Natural killer cell (primary cell): ENCODE data around the gene ELP5. TPM values are rescaled to one million over a fixed set of nuclear protein-coding genes. Genes with fewer than 3 reads are reported as not detected.

ENCODE experiments used
- ATAC-seq, 3 donors: fragments of 150-1000 bp in 2 of 3; fragments of 200-7000 bp in 1 of 3; cut with Tn5 transposase; 1 replicate in 1 of 3; 2 replicates in 2 of 3; pipeline ENCODE4 v1.10.0; 2021; ENCODE audit warnings: mild to moderate bottlenecking in 2 of 3, moderate library complexity in 2 of 3
- DNase-seq, 2 donors: peaks; one replicate each; pipeline versions ENCODE4 v3.0.0 to v3.0.0-alpha.2; 2013 to 2021; ENCODE audit warnings: mixed read lengths in 1 of 2
- H3K27ac ChIP-seq: one replicate; pipeline ENCODE4 v1.5.1; 2013; ENCODE audit warnings: mild to moderate bottlenecking, low read length
- H3K27me3 ChIP-seq: one replicate; pipeline ENCODE4 v1.6.1; 2013; ENCODE audit warnings: low read length; ENCODE audit not compliant: control insufficient read depth, insufficient read depth
- H3K36me3 ChIP-seq: one replicate; pipeline ENCODE4 v1.6.1; 2013; ENCODE audit warnings: low read length; ENCODE audit not compliant: control insufficient read depth, insufficient read depth
- H3K4me1 ChIP-seq: one replicate; pipeline ENCODE4 v1.6.1; 2013; ENCODE audit warnings: low read length; ENCODE audit not compliant: control insufficient read depth, insufficient read depth
- H3K4me3 ChIP-seq: one replicate; pipeline ENCODE4 v1.5.1; 2013; ENCODE audit warnings: low read length
- H3K9me3 ChIP-seq: one replicate; pipeline ENCODE4 v1.6.1; 2013; ENCODE audit warnings: low read length; ENCODE audit not compliant: control insufficient read depth, insufficient read depth
- H3K27ac Mint-ChIP-seq, 2 donors: one replicate each; pipeline ENCODE4 v1.8.0; 2022; ENCODE audit warnings: mild to moderate bottlenecking in 2 of 2, mixed read lengths in 2 of 2, moderate library complexity in 1 of 2
- H3K27me3 Mint-ChIP-seq, 2 donors: one replicate each; pipeline ENCODE4 v1.8.0; 2022; ENCODE audit warnings: low read depth in 2 of 2, mixed read lengths in 2 of 2
- H3K36me3 Mint-ChIP-seq: one replicate; pipeline ENCODE4 v1.8.0; 2022; ENCODE audit warnings: mixed read lengths
- H3K4me1 Mint-ChIP-seq, 2 donors: one replicate each; pipeline ENCODE4 v1.8.0; 2022; ENCODE audit warnings: mixed read lengths in 2 of 2
- H3K4me3 Mint-ChIP-seq: one replicate; pipeline ENCODE4 v1.8.0; 2022; ENCODE audit warnings: mild to moderate bottlenecking, moderate library complexity, mixed read lengths
- H3K9me3 Mint-ChIP-seq, 2 donors: one replicate each; pipeline ENCODE4 v1.8.0; 2022; ENCODE audit warnings: mixed read lengths in 2 of 2
- WGBS: methylation state at CpG from one replicate; pipeline ENCODE4 v1.1.7; 2013; ENCODE audit warnings: missing lambda C conversion rate; ENCODE audit not compliant: insufficient coverage; 5-methylcytosine and 5-hydroxymethylcytosine counted together
- intact Hi-C: fragments of 100-400 bp; cut with micrococcal nuclease; formaldehyde crosslinking; loops from one replicate; pipeline ENCODE4 v1.14.2; 2022
- total RNA-seq, 4 donors: library from RNA; stranded (reverse); fragments of 120-200 nt in 1 of 4; gene quantifications; one replicate each; pipeline versions ENCODE4 v1.2.3 to v1.2.4, GENCODE V29; 2013 to 2022
- TF ChIP-seq, protein P1 (sequence below): fragments of 200-600 bp; IDR thresholded peaks from one replicate; pipeline ENCODE4 v1.8.0; 2022; ENCODE audit warnings: antibody characterized with exemption

Gene ELP5
- total RNA-seq, 3 donors from 2014 or later (not counting 1 experiment from before 2014, with no cell fraction given), result 30.1 to 38.5 (median 30.3) TPM

DNA sequence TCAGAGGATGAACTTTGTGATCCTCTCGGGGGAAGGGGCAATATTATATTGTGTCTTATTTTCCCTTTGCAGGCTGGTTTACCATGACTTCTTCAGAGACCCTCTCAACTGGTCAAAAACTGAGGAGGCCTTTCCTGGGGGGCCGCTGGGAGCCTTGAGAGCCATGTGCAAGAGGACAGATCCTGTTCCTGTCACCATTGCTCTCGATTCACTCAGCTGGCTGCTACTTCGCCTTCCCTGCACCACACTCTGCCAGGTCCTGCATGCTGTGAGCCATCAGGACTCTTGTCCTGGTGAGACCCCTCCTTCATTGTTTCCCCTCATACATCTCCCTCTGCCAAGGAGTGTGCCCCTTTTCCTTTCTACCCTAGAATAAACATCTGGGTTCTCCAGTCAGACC, 2.5 kb downstream of the ELP5 start:
- intact Hi-C loops, result loop anchor here (5.0 kb wide), 3 partner anchors 37 to 308 kb away; partner anchors contain the start of genes ACADVL, DLG4, POLR2A and SENP3
- no peak for ATAC-seq
- 97% methylated on average over 4 of the region's 4 CpGs for WGBS

DNA sequence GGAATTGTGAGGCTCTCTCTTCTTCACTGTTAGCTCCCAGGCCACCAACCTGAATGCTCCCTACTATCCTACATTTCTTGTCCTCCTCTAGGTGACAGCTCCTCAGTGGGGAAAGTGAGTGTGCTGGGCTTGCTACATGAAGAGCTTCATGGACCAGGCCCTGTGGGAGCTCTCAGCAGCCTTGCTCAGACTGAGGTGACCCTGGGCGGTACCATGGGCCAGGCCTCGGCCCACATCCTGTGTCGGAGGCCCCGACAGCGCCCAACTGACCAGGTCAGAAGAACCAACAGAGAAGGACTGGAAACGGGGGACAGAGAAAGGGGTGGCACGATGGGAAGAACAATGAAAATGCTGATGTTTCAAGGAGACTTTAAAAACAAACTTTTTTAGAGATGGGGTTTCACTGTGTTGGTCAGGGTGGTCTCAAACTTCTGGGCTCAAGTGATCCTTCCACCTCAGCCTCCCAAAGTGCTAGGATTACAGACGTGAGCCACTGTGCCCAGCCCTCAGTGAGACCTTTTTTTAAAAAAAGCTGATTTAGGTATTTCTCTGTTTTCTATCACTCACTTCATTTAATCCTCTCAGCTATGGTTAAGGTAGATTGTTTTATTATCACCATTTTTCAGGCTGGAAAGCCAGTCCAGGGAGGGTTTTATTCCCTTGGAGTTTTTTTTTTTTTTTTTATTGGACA, 4.9 kb downstream of the ELP5 start:
- Mint-ChIP-seq H3K4me3 (no peak overlapping the region), H3K27ac (peak overlapping the region; percentile 22 to 35)

More for the DNA sequence above, 2.5 kb downstream of the ELP5 start:
- H3K36me3 Mint-ChIP-seq, result peaks cover 12% of the 10 kb centered on the region
- peak overlapping the region; percentile 63 for H3K4me3 Mint-ChIP-seq
- H3K27me3 ChIP-seq, result no peaks in the 10 kb centered on the region
- no peaks in the 10 kb centered on the region for H3K9me3 Mint-ChIP-seq
- H3K36me3 ChIP-seq, result peaks cover 36% of the 10 kb centered on the region
- peaks cover 30 to 32% of the 10 kb centered on the region in 2 donors for H3K4me1 Mint-ChIP-seq
- peaks cover 25% of the 10 kb centered on the region for H3K4me1 ChIP-seq
- H3K27me3 Mint-ChIP-seq, result no peaks in the 10 kb centered on the region
- no peak for DNase-seq
- H3K4me3 ChIP-seq, result no peak overlapping the region
- no peak overlapping the region for H3K27ac ChIP-seq
- peak overlapping the region; percentile 4 to 59 for H3K27ac Mint-ChIP-seq
- TF ChIP-seq, protein P1, sequence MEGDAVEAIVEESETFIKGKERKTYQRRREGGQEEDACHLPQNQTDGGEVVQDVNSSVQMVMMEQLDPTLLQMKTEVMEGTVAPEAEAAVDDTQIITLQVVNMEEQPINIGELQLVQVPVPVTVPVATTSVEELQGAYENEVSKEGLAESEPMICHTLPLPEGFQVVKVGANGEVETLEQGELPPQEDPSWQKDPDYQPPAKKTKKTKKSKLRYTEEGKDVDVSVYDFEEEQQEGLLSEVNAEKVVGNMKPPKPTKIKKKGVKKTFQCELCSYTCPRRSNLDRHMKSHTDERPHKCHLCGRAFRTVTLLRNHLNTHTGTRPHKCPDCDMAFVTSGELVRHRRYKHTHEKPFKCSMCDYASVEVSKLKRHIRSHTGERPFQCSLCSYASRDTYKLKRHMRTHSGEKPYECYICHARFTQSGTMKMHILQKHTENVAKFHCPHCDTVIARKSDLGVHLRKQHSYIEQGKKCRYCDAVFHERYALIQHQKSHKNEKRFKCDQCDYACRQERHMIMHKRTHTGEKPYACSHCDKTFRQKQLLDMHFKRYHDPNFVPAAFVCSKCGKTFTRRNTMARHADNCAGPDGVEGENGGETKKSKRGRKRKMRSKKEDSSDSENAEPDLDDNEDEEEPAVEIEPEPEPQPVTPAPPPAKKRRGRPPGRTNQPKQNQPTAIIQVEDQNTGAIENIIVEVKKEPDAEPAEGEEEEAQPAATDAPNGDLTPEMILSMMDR, result no peak
- no peaks in the 10 kb centered on the region for H3K9me3 ChIP-seq

DNA sequence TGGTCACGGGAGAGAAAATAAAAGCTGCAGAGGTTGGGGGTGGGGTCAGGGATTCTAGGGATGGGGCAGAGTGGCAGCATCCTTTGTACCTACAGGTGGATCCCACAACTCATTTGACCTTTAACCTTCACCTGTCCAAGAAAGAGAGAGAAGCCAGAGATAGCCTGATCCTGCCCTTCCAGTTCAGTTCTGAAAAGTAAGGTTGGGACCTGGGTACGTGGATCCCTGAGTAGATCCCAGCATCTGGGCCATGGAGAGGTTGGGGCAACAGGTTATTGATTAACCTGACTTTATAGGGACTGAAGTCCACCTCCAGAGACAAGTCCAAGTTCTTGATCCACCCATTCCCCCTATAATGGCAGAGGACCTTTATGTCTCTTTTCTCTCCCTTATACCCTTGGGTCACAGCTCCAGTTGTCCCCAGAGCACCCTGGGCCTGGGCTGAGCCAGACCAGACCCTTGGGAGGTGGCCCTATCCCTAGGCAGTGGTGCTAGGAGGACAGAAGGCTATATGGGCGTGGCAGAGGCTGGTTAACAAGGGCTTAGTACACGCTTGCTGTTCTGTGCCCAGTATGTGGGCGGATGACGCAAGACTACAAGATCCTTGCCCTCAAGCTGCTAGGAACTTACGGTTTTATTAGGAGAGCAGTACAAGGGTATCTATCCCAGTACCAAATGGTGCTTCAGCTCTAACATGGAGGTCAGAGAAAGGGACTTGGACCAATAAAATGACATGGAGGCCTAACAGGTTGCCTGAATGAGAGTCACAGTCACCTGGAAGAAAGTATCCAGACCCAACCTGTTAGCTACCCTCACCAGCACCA, 6.9 kb downstream of the ELP5 start:
- Histone ChIP-seq H3K4me1 (peaks cover 34% of the 10 kb centered on the region), H3K27ac (no peak overlapping the region), H3K36me3 (peaks cover 34% of the 10 kb centered on the region), H3K27me3 (peaks cover 22% of the 10 kb centered on the region), H3K9me3 (no peaks in the 10 kb centered on the region), H3K4me3 (no peak overlapping the region)
- Mint-ChIP-seq H3K27me3 (peaks cover 12% of the 10 kb centered on the region in 2 donors), H3K9me3 (no peaks in the 10 kb centered on the region), H3K4me1 (peaks cover 14 to 19% of the 10 kb centered on the region in 2 donors), H3K36me3 (peaks cover 12% of the 10 kb centered on the region), H3K27ac (no peak overlapping the region), H3K4me3 (no peak overlapping the region)
- TF ChIP-seq, protein P1, result no peak
- 94% methylated on average over 6 of the region's 7 CpGs for WGBS
- ATAC-seq (no peak), DNase-seq (peak in 1 of 2 donors; percentile 6)
- intact Hi-C loops, result no loop called here

More for the DNA sequence above, 4.9 kb downstream of the ELP5 start:
- Mint-ChIP-seq H3K9me3 (no peaks in the 10 kb centered on the region), H3K4me1 (peaks cover 15 to 16% of the 10 kb centered on the region in 2 donors), H3K36me3 (peaks cover 12% of the 10 kb centered on the region), H3K27me3 (no peaks in the 10 kb centered on the region)
- H3K27ac ChIP-seq, result no peak overlapping the region
- peaks cover 7% of the 10 kb centered on the region for H3K27me3 ChIP-seq
- H3K4me3 ChIP-seq, result no peak overlapping the region
- ATAC-seq (no peak), DNase-seq (no peak)
- H3K36me3 ChIP-seq, result peaks cover 37% of the 10 kb centered on the region
- 93% methylated on average over 7 of the region's 8 CpGs for WGBS
- no peaks in the 10 kb centered on the region for H3K9me3 ChIP-seq
- intact Hi-C loops, result no loop called here
- TF ChIP-seq, protein P1, result no peak
- H3K4me1 ChIP-seq, result peaks cover 24% of the 10 kb centered on the region
